ENCODE measurements around the gene HSPBP1.

HSPBP1 gene

DNA sequence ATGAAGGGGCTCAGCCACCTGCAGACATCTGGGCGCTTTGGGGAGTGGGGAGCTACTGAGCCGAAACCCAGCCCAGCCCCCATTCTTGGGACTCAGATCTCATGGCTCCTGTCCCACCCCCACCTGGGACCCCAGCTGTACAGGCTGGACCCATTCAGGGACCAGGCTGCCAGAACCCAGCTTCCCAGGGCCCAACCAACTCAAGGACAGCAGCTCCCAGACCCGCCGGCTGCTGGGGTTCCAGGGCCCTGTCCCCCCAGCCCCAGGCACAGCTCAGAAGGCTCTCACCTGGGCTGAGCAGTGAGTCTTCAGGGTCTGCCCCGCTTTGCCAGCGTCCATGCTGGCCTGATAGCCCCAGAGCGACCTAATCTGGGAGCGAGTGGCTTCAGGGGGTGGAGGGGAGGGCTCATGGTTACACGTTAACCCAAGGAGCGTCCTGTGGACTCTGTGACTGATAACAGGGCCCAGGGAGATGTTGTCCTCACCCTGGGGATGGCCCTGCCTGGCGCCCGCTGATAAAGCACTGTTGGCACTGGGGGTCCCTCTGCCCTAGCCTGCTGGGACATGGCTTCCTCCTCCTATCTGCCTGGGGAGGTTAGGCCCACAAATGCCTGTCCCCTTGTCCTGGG is 51.4 kb downstream of the HSPBP1 start, which contains the start of gene TMEM86B:
Gene TMEM86B (minus strand): TSS at position 361 of the 629 bp plus-strand sequence. CDS start 22 bp downstream, at position 339.
- Histone ChIP-seq H3K4me2 (no peak within 1 kb of the TSS), H3K27ac (no peak within 1 kb of the TSS), H2AFZ (ENCODE audit: low read depth) (no peak within 1 kb of the TSS), H3K9ac (no peak within 1 kb of the TSS), H3K79me2 (ENCODE audit: insufficient read depth, low read depth) (no peaks in the 10 kb centered on the region), H3K4me3 (IDR thresholded peaks at IDR 0.05; ENCODE audit: insufficient read depth, low read depth, low read length) (no peak within 1 kb of the TSS), H3K27me3 (ENCODE audit: insufficient read depth, low read depth) (no peaks in the 10 kb centered on the region), H4K20me1 (ENCODE audit: insufficient read depth) (no peaks in the 10 kb centered on the region), H3K4me1 (ENCODE audit: low read depth, poor library complexity, severe bottlenecking) (no peaks in the 10 kb centered on the region), H3K36me3 (ENCODE audit: insufficient read depth) (no peaks in the 10 kb centered on the region)
- TF ChIP-seq CTCF (conservative IDR thresholded peaks at IDR 0.05; ENCODE audit: low read depth, low read length): no peak

GRCh38 chr19:55228015-55228391 is 51.9 kb downstream of the HSPBP1 start:
- no peaks in the 10 kb centered on the region for H3K4me1 ChIP-seq (ENCODE audit: low read depth, poor library complexity, severe bottlenecking)
- H4K20me1 ChIP-seq (ENCODE audit: insufficient read depth): no peaks in the 10 kb centered on the region
- H3K4me3 ChIP-seq (IDR thresholded peaks at IDR 0.05; ENCODE audit: insufficient read depth, low read depth, low read length): no peak overlapping the region
- TF ChIP-seq CTCF (conservative IDR thresholded peaks at IDR 0.05; ENCODE audit: low read depth, low read length): no peak
- H3K27ac ChIP-seq: no peak overlapping the region
- no peak overlapping the region for H3K4me2 ChIP-seq
- H3K36me3 ChIP-seq (ENCODE audit: insufficient read depth): no peaks in the 10 kb centered on the region
- no peak overlapping the region for H2AFZ ChIP-seq (ENCODE audit: low read depth)
- no peak overlapping the region for H3K9ac ChIP-seq
- H3K27me3 ChIP-seq (ENCODE audit: insufficient read depth, low read depth): no peaks in the 10 kb centered on the region
- H3K79me2 ChIP-seq (ENCODE audit: insufficient read depth, low read depth): no peaks in the 10 kb centered on the region

DNA sequence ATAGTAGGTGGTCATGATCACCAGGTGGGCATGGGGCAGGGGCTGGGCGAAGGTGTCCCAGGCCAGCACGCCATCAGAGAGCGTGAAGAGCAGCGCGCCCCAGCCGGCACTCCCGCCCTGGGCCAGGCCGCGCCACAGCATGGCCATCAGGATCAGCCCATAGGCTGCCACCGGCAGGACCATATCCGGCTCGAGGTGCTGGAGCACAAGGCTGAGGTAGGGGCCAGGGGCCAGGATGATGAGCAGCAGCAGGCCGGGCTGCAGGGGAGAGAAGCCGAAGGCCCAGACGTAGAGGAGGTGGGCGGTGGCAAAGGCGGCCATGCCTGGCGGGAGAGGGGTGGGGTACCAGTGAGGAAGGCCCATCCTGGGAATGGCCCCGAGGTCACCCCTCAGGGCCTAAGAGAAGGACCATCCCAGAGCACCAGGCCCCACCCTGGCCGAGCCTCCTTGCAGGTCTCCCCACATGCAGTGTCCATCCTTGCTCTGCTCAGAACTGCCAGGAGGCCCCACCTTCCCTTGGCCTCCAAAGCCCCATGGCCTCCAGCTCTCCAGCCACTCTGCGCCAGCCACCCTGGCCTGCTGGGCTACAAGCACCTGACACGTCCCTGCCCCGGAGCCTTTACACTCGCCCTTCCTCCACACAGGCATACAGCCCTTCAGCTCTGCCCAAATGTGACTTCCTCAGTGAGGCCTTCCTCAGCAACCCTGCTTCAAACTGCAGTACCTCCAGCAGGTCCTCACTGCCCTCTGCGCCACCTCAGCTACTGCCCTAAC is 52.5 kb downstream of the HSPBP1 start:
- Histone ChIP-seq H2AFZ (ENCODE audit: low read depth) (no peak overlapping the region), H3K9ac (no peak overlapping the region), H3K27me3 (ENCODE audit: insufficient read depth, low read depth) (no peaks in the 10 kb centered on the region), H4K20me1 (ENCODE audit: insufficient read depth) (no peaks in the 10 kb centered on the region), H3K27ac (no peak overlapping the region), H3K4me2 (no peak overlapping the region), H3K36me3 (ENCODE audit: insufficient read depth) (no peaks in the 10 kb centered on the region), H3K79me2 (ENCODE audit: insufficient read depth, low read depth) (no peaks in the 10 kb centered on the region), H3K4me1 (ENCODE audit: low read depth, poor library complexity, severe bottlenecking) (no peaks in the 10 kb centered on the region), H3K4me3 (IDR thresholded peaks at IDR 0.05; ENCODE audit: insufficient read depth, low read depth, low read length) (no peak overlapping the region)
- no peak for TF ChIP-seq CTCF (conservative IDR thresholded peaks at IDR 0.05; ENCODE audit: low read depth, low read length)

GRCh38 chr19:55226788-55227187 is 53.1 kb downstream of the HSPBP1 start:
- no peak overlapping the region for H3K4me2 ChIP-seq
- H3K27ac ChIP-seq: no peak overlapping the region
- no peaks in the 10 kb centered on the region for H3K4me1 ChIP-seq (ENCODE audit: low read depth, poor library complexity, severe bottlenecking)
- no peaks in the 10 kb centered on the region for H3K79me2 ChIP-seq (ENCODE audit: insufficient read depth, low read depth)
- no peaks in the 10 kb centered on the region for H3K27me3 ChIP-seq (ENCODE audit: insufficient read depth, low read depth)
- no peaks in the 10 kb centered on the region for H3K36me3 ChIP-seq (ENCODE audit: insufficient read depth)
- no peak overlapping the region for H3K9ac ChIP-seq
- TF ChIP-seq CTCF (conservative IDR thresholded peaks at IDR 0.05; ENCODE audit: low read depth, low read length): no peak
- no peak overlapping the region for H2AFZ ChIP-seq (ENCODE audit: low read depth)
- H4K20me1 ChIP-seq (ENCODE audit: insufficient read depth): no peaks in the 10 kb centered on the region
- no peak overlapping the region for H3K4me3 ChIP-seq (IDR thresholded peaks at IDR 0.05; ENCODE audit: insufficient read depth, low read depth, low read length)

All from KMS-11 (cell line).